HG02763 (cell line): ENCODE results near the gene WDR82.

ENCODE experiments used
- ATAC-seq: cut with Tn5 transposase; IDR thresholded peaks from one replicate; pipeline ENCODE4 v1.9.1; 2021; ENCODE audit warnings: mild to moderate bottlenecking, moderate library complexity; ENCODE audit not compliant: unreplicated experiment

WDR82 gene

GRCh38 chr3:52308308-52308707, 29.9 kb upstream of the WDR82 start:
- ATAC-seq: no peak

- no peak for ATAC-seq
Observed at GRCh38 chr3:52306978-52307377, 28.5 kb upstream of the WDR82 start.

- no peak for ATAC-seq
Observed at GRCh38 chr3:52305926-52306325, 27.5 kb upstream of the WDR82 start.

GRCh38 chr3:52303811-52304210, 25.4 kb upstream of the WDR82 start:
- no peak for ATAC-seq

GRCh38 chr3:52302426-52303145, 24.1 kb upstream of the WDR82 start:
- ATAC-seq: no peak

GRCh38 chr3:52299879-52300611, 21.6 kb upstream of the WDR82 start:
- no peak for ATAC-seq

GRCh38 chr3:52299247-52299878, 20.9 kb upstream of the WDR82 start:
- no peak for ATAC-seq

GRCh38 chr3:52298149-52299098, 20.0 kb upstream of the WDR82 start:
- no peak for ATAC-seq

- ATAC-seq: no peak
Observed at GRCh38 chr3:52297242-52298148, 19.0 kb upstream of the WDR82 start.

GRCh38 chr3:52295671-52296208, 17.3 kb upstream of the WDR82 start:
- no peak for ATAC-seq

GRCh38 chr3:52294320-52295150, 16.1 kb upstream of the WDR82 start:
- ATAC-seq: no peak

GRCh38 chr3:52293491-52294319, 15.3 kb upstream of the WDR82 start:
- no peak for ATAC-seq

GRCh38 chr3:52292247-52293065, 14.0 kb upstream of the WDR82 start:
- ATAC-seq: no peak

GRCh38 chr3:52291508-52292181, 13.2 kb upstream of the WDR82 start:
- no peak for ATAC-seq

- no peak for ATAC-seq
Observed at GRCh38 chr3:52290596-52291507, 12.4 kb upstream of the WDR82 start.
